ENCODE measurements around the gene PTGES2.

DNA sequence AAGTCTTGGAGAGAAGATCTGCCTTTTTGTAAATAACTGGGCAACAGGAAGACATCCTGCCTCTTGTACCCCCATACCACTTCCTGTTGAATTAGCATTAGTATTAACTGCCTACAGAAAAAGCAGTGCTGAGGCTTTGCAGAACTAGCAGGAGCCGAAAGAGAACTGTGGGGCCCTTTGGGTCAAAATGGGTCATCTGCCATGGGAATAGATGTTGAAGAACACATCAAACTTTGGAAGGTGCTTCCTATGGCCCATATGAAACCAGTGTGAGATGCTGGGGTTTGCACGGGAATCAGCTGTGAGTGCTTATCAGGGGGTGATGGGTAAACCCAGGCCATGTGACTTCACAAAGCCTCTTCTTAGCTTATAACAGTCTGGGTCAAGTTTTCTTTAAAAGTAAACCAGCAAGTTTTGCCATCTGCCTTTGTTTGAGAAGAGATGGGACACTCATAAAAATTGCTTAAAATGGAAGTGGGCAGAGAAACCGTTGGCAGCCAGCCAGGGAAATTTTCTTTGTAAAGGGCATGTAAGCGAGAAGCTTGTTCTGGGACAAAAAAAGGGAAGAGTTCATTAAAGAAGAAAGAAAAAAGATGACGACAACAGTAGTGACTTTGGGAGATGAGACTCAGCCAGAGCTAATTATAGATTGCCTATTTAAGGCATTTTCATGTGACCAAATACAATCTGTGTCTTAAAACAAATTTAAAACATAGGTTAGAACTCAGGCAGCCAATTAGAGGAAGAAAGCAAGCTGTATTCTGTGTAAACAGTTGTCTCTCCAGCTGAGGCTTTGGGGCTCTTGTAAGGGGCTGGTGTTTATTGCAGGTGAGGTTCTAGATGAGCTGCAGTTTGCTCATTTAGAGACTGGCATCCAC lies 55.1 kb downstream of the PTGES2 start:
- TF ChIP-seq EZH2 (IDR thresholded peaks at IDR 0.05; ENCODE audit: borderline replicate concordance, insufficient read depth, low read length, poor library complexity, severe bottlenecking) (no peak), POLR2AphosphoS5 (IDR thresholded peaks at IDR 0.05) (no peak), SMC3 (conservative IDR thresholded peaks at IDR 0.05; ENCODE audit: poor library complexity) (no peak), EP300 (conservative IDR thresholded peaks at IDR 0.05; ENCODE audit: poor library complexity, severe bottlenecking) (no peak), MXI1 (conservative IDR thresholded peaks at IDR 0.05; ENCODE audit: poor library complexity, severe bottlenecking) (no peak)
- TF ChIP-seq, protein P1, sequence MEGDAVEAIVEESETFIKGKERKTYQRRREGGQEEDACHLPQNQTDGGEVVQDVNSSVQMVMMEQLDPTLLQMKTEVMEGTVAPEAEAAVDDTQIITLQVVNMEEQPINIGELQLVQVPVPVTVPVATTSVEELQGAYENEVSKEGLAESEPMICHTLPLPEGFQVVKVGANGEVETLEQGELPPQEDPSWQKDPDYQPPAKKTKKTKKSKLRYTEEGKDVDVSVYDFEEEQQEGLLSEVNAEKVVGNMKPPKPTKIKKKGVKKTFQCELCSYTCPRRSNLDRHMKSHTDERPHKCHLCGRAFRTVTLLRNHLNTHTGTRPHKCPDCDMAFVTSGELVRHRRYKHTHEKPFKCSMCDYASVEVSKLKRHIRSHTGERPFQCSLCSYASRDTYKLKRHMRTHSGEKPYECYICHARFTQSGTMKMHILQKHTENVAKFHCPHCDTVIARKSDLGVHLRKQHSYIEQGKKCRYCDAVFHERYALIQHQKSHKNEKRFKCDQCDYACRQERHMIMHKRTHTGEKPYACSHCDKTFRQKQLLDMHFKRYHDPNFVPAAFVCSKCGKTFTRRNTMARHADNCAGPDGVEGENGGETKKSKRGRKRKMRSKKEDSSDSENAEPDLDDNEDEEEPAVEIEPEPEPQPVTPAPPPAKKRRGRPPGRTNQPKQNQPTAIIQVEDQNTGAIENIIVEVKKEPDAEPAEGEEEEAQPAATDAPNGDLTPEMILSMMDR (IDR thresholded peaks at IDR 0.05; ENCODE audit: poor library complexity, severe bottlenecking): no peak

Data from neural cell (in vitro differentiated cells).